Ovary (tissue), 3 donors: ENCODE results near the gene TSSK2.
"Not testable (repeated sequence)": the region's sequence is repeated elsewhere in the genome, so short reads cannot be mapped to it uniquely, and the experiment has no call there.

Experiments used
- CTCF ChIP-seq, 3 donors: fragments of 450-650 bp in 2 of 3; fragments of 200-600 bp in 1 of 3; IDR thresholded peaks; one replicate each; pipeline versions ENCODE4 v1.5.1 to v1.8.0; 2016 to 2022; ENCODE audit warnings: antibody characterized with exemption in 3 of 3, mild to moderate bottlenecking in 1 of 3
- POLR2A ChIP-seq: fragments of 450-650 bp; IDR thresholded peaks from one replicate; pipeline ENCODE4 v1.6.1; 2017; ENCODE audit warnings: antibody characterized with exemption, mild to moderate bottlenecking, moderate library complexity
- donor health status: DM: no; HTN: no; CAD: no.

GRCh38 chr22:19158649-19159048 is 27.5 kb downstream of the TSSK2 start:
- not testable (repeated sequence) for TF ChIP-seq CTCF (IDR thresholded peaks at IDR 0.05); POLR2A
